Epithelial cell of esophagus (primary cell): Measurements from ENCODE around the gene PARN.
"Not testable (repeated sequence)": the region's sequence is repeated elsewhere in the genome, so short reads cannot be mapped to it uniquely, and the experiment has no call there.

Experiments used
- DNase-seq: peaks from one replicate; pipeline ENCODE4 v3.0.0; 2010; ENCODE audit warnings: low read depth
- H3K4me3 ChIP-seq: 2 replicates; pipeline ENCODE4 v1.5.1; 2011; ENCODE audit warnings: mild to moderate bottlenecking, low read length, control low read depth
- TF ChIP-seq, protein P1 (sequence below): IDR thresholded peaks from 2 replicates; pipeline ENCODE4 v1.5.1; 2011; ENCODE audit warnings: low read depth, mild to moderate bottlenecking, low read length, control low read depth, inconsistent platforms; ENCODE audit not compliant: insufficient read depth; ENCODE audit errors: missing control alignments

The PARN gene

DNA sequence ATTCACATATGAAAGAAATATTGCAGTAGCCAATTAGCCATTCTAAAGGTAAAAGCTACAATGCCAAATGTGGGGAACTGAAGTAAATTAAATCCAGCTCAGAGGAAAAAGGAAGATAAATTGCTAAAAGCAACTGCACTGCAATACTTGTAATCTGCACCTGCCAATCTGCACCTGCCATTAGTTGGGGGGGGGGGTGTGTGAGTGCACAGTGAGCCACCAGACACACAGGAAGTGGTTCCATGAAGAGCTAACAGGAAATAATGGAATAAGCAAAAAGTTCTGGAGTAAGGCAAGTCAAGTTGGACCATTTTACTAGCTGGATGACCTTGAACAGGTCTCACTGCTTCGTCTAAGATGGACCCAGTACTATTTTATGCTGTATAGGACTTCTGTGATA is 191.8 kb downstream of the PARN start:
- DNase-seq, result no peak
- TF ChIP-seq, protein P1, sequence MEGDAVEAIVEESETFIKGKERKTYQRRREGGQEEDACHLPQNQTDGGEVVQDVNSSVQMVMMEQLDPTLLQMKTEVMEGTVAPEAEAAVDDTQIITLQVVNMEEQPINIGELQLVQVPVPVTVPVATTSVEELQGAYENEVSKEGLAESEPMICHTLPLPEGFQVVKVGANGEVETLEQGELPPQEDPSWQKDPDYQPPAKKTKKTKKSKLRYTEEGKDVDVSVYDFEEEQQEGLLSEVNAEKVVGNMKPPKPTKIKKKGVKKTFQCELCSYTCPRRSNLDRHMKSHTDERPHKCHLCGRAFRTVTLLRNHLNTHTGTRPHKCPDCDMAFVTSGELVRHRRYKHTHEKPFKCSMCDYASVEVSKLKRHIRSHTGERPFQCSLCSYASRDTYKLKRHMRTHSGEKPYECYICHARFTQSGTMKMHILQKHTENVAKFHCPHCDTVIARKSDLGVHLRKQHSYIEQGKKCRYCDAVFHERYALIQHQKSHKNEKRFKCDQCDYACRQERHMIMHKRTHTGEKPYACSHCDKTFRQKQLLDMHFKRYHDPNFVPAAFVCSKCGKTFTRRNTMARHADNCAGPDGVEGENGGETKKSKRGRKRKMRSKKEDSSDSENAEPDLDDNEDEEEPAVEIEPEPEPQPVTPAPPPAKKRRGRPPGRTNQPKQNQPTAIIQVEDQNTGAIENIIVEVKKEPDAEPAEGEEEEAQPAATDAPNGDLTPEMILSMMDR, result no peak
- no peak overlapping the region for H3K4me3 ChIP-seq

DNA sequence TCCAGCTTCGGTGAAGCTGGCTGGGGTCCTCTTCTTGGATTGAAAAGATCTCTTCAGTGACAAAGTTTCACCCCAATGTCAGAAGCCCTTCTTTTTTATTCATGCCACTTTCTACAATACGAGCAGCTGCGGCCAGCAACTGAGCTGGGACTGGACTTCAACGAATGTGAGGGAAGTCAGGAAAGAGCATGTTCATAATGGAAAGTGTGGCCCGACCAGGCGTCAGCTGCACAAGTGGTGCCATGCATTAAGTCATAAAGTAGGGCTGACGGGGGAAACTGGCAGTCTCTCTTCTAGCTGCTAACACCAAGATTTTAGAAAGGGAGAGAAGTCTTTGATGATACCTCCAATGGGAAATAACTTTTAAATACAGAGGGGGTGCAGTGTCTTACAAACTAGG is 192.6 kb downstream of the PARN start:
- no peak overlapping the region for H3K4me3 ChIP-seq
- TF ChIP-seq, protein P1, result no peak
- DNase-seq, result no peak

DNA sequence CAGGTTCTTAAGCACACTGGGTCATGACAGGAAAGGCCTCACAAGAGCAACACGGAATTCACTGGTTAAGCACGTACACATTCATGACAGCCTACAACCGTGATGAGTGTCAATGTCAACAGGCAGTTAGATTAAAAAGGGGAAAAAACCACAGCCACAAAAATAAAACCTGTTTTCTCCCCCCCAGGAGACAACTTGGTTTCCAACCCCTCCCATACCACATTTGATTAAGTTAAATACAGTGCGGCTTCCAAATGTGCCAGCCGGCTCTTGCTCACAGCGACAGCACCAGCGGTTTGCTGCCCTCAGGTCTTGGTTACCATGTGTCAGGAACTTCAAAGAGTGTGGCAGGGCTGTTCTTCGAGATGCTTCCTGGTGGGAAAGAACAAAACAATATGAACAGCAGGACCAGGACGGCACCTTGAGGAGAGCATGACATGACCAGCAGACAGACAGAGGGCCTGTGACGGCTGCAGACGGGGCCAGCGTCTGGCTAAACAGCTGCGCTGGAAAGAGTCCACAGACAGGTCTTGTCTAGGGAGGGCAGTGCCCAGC is 193.6 kb downstream of the PARN start:
- TF ChIP-seq, protein P1, result no peak
- DNase-seq, result no peak
- no peak overlapping the region for H3K4me3 ChIP-seq

DNA sequence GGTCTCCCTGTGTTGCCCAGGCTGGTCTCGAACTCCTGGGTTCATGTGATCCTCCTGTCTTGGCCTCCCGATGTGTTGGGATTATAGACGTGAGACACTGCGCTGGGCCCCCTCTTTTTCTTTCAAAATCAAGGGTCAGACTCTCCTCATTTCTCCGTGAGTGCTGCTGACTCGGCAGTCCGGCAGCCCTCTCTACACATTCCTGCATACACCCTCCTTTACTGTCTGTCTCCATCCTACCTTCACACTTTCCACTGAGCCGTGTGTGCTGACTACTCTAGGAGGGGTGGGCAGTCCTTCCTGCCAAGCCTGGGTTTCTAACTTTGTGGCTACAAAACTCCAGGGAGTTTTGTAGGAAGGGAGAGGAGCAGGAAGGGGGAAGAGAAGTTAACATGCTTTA is 195.2 kb downstream of the PARN start:
- no peak for DNase-seq
- H3K4me3 ChIP-seq, result no peak overlapping the region
- TF ChIP-seq, protein P1, result no peak

DNA sequence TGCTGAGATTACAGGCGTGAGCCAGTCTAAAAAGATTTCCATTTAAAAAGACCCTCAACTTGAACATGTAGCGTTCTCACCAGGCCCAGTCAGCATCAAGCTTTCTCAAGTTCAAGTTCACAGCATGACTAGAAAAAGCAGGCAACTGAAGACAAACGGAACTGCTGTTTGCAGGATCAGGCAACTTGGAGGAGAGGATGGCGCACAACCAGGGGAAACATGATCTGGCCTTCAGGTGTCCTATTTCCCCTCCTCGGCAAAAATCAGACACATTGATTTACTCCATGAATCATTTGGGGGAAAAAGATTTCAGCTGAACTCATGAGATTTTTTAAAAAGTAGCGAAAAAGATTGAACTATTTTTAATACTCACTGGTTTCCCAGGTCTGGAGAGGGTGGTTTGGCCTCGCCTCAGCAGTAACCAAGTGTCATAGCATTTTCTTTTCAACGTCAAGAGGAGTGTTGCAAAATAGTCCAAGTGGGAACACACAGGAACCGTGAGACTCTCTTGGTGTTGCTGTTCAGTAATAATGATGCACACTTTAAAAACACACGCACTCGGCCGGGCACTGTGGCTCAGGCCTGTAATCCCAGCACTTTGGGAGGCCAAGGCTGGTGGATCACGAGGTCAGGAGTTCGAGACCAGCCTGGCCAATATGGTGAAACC is 201.0 kb downstream of the PARN start:
- not testable (repeated sequence) for DNase-seq, H3K4me3 ChIP-seq

DNA sequence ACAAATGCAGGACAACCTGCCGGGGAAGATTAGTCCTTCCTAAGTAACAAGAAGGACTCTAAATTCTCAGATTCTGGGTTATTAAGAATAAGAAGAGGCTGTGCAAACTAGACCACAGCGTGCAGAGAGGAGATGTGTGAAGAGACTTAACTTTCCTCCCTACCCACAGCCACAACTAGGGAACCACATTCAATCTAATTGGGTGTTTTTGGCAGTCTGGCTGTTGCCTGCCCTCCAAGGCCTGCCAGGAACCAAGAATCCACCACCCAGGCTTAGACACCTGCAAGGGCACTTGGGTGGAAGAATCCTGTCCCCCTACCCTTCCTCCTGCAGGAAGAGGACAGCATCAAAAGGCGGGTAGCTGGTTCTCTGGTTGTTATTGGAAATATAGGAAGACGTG is 202.0 kb downstream of the PARN start:
- no peak overlapping the region for H3K4me3 ChIP-seq
- DNase-seq, result no peak
- TF ChIP-seq, protein P1, result no peak

DNA sequence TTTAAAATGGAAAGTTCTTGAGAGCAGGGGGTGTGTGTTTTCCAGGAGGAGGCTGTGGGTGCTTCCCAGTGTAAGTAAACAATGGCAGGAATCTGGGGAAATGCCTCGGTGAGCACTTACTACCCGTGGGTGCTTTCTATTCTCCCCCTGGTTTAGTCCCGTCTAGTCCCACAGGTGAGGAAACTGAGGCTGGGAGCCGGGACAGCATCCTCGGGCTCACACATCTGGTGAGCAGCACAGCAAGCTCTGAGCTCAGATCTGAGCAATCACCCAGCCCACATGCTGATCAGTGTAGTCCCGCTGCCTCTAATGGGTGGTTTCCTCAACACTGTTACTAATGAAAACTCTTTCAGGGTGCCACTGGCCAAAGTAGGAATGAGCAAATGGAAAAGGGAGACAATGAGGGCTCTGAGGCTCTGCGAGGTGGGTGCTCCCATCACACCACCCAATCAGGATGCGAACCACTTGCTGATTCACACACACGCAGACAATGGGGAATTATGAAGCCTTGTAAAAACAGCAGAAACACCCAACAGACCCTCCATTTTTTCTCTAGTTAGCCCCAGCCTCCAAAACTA is 202.6 kb downstream of the PARN start:
- TF ChIP-seq, protein P1, result no peak
- H3K4me3 ChIP-seq, result no peak overlapping the region
- DNase-seq, result no peak
